Chondrocyte (in vitro differentiated cells): ENCODE measurements around the gene SAMD9. TPM values are rescaled to one million over a fixed set of nuclear protein-coding genes. Genes with fewer than 3 reads are reported as not detected.

Experiments used
- DNase-seq: peaks from one replicate; pipeline ENCODE4 v3.0.0; 2021; ENCODE audit warnings: mixed read lengths, low spot score
- H3K27ac Mint-ChIP-seq: one replicate; pipeline ENCODE4 v1.8.0; 2021; ENCODE audit warnings: mild to moderate bottlenecking, moderate library complexity, mixed read lengths; ENCODE audit not compliant: unreplicated experiment
- H3K27me3 Mint-ChIP-seq: 2 replicates; pipeline ENCODE4 v1.8.0; 2021; ENCODE audit warnings: low read depth, mixed read lengths
- H3K36me3 Mint-ChIP-seq: 2 replicates; pipeline ENCODE4 v1.8.0; 2021; ENCODE audit warnings: low read depth, mixed read lengths
- H3K4me1 Mint-ChIP-seq: 2 replicates; pipeline ENCODE4 v1.8.0; 2021; ENCODE audit warnings: low read depth, mild to moderate bottlenecking, mixed read lengths
- H3K4me3 Mint-ChIP-seq: one replicate; pipeline ENCODE4 v1.8.0; 2021; ENCODE audit warnings: mild to moderate bottlenecking, moderate library complexity, mixed read lengths; ENCODE audit not compliant: unreplicated experiment
- H3K9me3 Mint-ChIP-seq: 2 replicates; pipeline ENCODE4 v1.8.0; 2021; ENCODE audit warnings: low read depth, mixed read lengths
- total RNA-seq: library from RNA; stranded (reverse); gene quantifications from 3 replicates; pipeline ENCODE4 v1.2.1, GENCODE V29; 2021
- TF ChIP-seq, protein P1 (sequence below): fragments of 200-600 bp; sonication (generic); IDR thresholded peaks from 2 replicates; pipeline ENCODE4 v1.5.0; 2021; ENCODE audit warnings: antibody characterized with exemption, mild to moderate bottlenecking, moderate library complexity

The SAMD9 gene
- total RNA-seq, 1 donor from 2014 or later = 5.0 TPM

DNA sequence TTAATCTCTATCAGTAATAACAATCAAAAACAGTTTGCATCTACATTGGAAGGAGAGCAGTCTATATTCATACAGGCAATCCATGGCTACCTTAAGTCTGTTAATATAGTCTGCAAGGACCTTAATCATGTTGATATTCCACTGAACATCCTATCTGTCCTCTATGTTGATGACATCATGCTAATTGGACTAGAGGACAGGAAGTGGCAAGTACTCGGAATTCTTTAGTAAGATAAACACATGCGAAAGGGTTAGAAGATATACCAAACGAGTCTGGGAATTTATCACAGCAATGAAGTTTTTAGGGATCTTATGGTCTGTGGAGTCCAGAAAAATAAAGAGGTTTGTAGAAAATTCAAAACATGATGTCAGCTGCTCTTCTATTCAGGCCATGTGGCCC, 41.7 kb upstream of the SAMD9 start:
- DNase-seq = no peak
- TF ChIP-seq, protein P1, sequence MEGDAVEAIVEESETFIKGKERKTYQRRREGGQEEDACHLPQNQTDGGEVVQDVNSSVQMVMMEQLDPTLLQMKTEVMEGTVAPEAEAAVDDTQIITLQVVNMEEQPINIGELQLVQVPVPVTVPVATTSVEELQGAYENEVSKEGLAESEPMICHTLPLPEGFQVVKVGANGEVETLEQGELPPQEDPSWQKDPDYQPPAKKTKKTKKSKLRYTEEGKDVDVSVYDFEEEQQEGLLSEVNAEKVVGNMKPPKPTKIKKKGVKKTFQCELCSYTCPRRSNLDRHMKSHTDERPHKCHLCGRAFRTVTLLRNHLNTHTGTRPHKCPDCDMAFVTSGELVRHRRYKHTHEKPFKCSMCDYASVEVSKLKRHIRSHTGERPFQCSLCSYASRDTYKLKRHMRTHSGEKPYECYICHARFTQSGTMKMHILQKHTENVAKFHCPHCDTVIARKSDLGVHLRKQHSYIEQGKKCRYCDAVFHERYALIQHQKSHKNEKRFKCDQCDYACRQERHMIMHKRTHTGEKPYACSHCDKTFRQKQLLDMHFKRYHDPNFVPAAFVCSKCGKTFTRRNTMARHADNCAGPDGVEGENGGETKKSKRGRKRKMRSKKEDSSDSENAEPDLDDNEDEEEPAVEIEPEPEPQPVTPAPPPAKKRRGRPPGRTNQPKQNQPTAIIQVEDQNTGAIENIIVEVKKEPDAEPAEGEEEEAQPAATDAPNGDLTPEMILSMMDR = no peak
- H3K36me3 Mint-ChIP-seq = no peaks in the 10 kb centered on the region
- no peaks in the 10 kb centered on the region for H3K4me1 Mint-ChIP-seq
- no peak overlapping the region for H3K27ac Mint-ChIP-seq
- peaks cover 9% of the 10 kb centered on the region for H3K27me3 Mint-ChIP-seq
- no peak overlapping the region for H3K4me3 Mint-ChIP-seq
- H3K9me3 Mint-ChIP-seq = peaks cover 8% of the 10 kb centered on the region

DNA sequence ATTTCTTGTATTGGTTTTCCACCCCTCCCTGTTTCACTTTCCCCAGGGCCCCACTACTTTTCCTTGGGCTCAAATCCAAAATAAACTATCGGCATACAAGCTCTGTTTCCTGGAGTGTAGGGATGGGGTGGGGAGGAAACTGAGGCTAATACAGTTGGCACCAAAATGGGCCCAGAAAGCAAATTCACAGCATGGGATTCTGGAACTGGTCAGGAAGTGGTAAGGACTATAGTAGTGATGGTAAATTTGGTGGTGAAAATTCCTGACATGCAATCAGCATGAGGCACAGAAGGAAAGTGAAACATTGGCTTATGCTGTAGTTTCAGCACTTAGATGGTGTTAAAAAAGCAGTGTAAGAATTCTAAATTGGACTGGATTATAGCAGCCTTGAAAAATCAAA, 39.1 kb upstream of the SAMD9 start:
- no peaks in the 10 kb centered on the region for H3K36me3 Mint-ChIP-seq
- TF ChIP-seq, protein P1 = no peak
- no peaks in the 10 kb centered on the region for H3K4me1 Mint-ChIP-seq
- H3K27ac Mint-ChIP-seq = no peak overlapping the region
- no peak for DNase-seq
- H3K4me3 Mint-ChIP-seq = no peak overlapping the region
- peaks cover 8% of the 10 kb centered on the region for H3K9me3 Mint-ChIP-seq
- peaks cover 2% of the 10 kb centered on the region for H3K27me3 Mint-ChIP-seq

DNA sequence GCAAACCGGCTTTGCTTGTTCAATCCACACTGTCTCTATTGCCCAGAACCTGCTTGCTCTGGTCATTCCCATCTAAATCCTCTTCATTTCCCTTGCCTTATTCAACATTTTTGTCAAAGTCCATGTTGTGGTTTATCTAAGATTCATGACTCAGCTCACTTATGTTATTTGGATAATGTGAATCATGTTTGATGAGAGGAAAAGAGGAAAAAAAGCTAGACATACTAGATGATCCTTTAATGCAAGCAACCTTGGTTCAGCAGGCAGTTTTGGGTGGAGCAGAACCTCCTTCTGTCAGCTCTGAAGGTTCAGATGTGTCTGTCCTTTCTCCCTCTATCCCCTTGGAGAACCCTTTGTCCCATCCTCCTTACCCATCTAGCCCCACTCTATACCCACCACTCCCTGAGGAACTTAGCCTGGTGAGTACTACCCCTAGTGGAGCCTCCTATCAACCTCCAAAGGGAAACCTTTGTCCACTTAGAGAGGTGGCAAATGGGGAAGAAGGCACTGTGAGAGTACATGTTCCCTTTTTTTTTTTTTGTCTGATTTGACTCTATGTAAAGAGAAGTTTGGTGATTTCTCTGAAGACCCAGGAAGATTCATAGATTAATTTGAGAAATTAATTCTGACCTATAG, 32.5 kb upstream of the SAMD9 start:
- H3K4me1 Mint-ChIP-seq = peaks cover 33% of the 10 kb centered on the region
- H3K27ac Mint-ChIP-seq = no peak overlapping the region
- H3K27me3 Mint-ChIP-seq = no peaks in the 10 kb centered on the region
- peaks cover 5% of the 10 kb centered on the region for H3K36me3 Mint-ChIP-seq
- TF ChIP-seq, protein P1 = no peak
- DNase-seq = no peak
- H3K9me3 Mint-ChIP-seq = no peaks in the 10 kb centered on the region
- no peak overlapping the region for H3K4me3 Mint-ChIP-seq

DNA sequence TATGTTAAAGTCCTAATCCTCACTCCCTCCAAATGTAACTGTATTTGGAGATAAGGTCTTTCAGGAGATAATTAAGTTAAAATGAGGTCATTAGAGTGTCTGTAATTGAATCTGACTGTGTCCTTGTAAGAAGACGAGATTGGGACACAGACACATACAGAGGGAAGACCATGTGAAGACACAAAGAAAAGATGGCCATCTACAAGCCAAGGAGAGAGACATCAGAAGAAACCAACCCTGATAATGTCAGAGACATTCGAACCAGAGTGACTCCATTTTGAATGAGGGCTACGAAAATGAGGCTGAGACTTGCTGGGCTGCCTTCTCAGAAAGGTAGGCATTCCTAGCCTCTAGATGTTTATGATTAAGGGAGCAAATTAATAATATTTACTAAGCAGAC, 30.9 kb upstream of the SAMD9 start:
- H3K27ac Mint-ChIP-seq = peak overlapping the region; percentile 79
- peaks cover 8% of the 10 kb centered on the region for H3K36me3 Mint-ChIP-seq
- H3K4me1 Mint-ChIP-seq = peaks cover 33% of the 10 kb centered on the region
- no peaks in the 10 kb centered on the region for H3K9me3 Mint-ChIP-seq
- H3K4me3 Mint-ChIP-seq = no peak overlapping the region
- TF ChIP-seq, protein P1 = no peak
- H3K27me3 Mint-ChIP-seq = no peaks in the 10 kb centered on the region
- no peak for DNase-seq

DNA sequence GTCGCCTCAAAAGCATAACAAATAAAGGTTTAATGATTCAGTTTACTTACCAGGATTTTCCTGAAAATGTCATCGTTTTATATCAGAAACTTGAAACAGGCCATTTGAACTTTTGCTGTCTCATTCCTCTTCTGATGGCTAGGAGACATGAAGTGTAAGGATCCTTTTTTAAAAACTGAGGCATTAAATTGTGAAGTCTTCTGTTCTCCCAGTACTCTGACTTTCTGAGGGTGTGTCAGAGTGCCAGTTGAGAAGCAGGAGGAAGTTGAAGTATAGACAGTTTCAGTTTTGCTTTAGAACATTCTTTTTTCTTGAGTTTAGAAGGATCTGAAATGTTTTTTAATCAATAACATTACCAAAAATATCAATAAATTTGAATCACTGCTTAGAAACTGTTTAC, 30.4 kb upstream of the SAMD9 start, which contains the start of gene SAMD9L:
SAMD9L (minus strand) TSS at position 242 of the 400 bp plus-strand sequence. CDS start 12,414 bp downstream, outside the sequence.
- no peak for DNase-seq
- peaks cover 2% of the 10 kb centered on the region for H3K27me3 Mint-ChIP-seq
- no peaks in the 10 kb centered on the region for H3K9me3 Mint-ChIP-seq
- H3K4me3 Mint-ChIP-seq = peak within 1 kb of the TSS; percentile 49
- H3K4me1 Mint-ChIP-seq = peaks cover 33% of the 10 kb centered on the region
- H3K27ac Mint-ChIP-seq = peak within 1 kb of the TSS; percentile 79
- peaks cover 11% of the 10 kb centered on the region for H3K36me3 Mint-ChIP-seq
- TF ChIP-seq, protein P1 = no peak
